GM19328 (cell line): ENCODE data around the gene TPPP.
"Not testable (repeated sequence)": the region's sequence is repeated elsewhere in the genome, so short reads cannot be mapped to it uniquely, and the experiment has no call there.

ENCODE experiments used
- ATAC-seq: cut with Tn5 transposase; IDR thresholded peaks from one replicate; pipeline ENCODE4 v1.9.1; 2021; ENCODE audit warnings: mild to moderate bottlenecking, moderate library complexity; ENCODE audit not compliant: unreplicated experiment

Gene TPPP

DNA sequence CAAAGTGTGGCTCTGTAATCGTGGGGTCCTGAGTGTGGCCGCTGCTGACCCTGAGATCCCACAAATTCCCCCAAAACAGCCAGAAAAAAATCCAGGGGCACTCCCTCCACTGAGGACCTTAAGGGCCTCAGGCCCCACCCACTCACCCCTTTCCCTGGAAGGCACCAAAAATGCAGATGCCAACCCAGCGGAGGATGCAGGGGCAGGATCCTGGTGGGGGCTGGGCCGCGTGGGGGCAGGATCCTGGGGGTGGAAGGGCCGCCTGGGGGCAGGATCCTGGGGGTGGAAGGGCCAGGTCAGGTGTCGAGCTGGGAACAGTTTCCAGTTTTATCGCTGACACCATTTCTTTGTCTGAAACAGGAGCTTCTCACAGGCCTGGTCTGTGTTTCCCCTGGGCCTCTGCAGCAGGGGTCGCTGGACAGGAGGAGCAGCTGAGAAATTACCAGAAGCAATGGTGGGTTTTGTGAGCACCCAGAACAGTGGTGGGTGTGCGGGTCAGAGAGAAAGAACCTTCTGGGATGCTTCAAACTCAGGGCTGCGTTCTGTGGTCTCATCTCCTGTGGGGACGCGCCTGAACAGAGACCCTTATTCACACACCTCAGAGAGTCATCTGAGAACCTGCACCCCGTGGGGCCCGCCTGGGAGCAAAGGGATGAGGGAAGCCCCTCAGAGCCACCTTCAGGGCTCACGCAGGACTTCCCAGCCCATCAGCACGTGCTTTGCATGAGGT lies 13.8 kb downstream of the TPPP start:
- ATAC-seq = not testable (repeated sequence)

DNA sequence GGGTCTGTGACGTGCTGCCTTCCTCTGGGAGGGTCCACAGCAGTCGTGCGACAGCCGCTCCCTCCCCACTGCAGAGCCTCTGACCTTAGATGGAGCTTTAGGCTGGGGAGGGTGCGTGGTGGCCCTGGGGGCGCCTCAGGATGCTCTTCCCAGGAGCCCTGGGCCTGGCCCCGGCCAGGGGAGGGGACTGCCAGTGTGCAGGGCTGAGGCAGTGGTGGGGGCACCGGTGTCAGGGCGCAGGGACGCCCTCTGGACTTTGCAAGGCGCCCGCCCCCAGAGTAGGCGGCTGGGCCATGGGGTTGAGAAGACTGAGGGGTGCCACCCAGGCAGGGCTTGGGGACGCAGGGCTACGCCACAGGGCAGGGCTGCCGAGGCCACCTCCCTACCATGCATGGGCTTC lies 14.6 kb downstream of the TPPP start:
- not testable (repeated sequence) for ATAC-seq

DNA sequence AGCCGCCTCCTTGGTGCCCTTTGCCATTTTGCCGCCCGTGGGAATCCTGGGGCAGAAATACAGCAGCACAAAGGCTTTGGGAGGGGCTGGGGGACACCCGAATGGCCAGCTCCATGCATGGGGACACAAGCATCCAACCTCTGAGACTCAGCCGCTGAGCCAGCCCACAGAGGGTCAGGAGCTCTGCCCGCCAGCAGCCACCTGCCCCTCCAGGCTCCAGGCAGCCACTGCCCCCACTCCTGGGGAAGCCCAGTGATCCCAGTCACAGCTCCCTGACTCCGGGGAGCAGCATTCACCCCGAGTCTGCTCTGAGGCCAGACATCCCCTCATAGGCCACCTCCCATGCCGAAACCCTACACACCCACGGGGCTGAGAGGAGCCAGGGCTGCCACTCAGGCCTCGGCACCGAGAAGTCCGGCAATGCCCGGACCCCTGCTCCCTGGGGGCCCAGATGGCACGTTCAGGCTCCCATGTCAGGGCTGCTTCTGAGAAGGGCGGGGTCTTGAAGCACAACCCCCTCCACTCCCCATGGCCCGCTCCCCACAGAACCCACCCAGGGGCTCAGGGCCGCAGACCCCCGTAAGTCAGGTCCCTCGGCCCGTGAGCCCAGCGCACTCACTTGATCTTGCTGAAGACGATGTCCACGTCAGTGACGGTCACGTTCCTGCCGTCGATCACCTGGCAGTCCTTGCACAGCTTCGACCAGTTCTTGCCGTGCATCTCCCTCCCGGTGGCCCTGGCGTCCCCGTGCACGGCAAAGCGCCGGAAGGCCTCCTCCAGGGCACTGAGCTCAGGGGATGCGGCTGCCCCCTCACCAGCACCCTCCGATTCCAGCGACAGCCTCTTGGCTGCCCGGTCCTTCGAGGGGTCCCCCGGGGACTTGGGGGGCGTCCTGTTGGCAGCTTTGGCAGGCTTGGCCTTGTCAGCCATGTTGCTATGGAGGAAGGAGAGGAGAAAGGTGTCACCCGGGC lies 15.7 kb downstream of the TPPP start:
- no peak for ATAC-seq

- ATAC-seq = no peak
These were observed 16.5 kb downstream of the TPPP start for GRCh38 chr5:676699-677076.

- no peak for ATAC-seq
These were observed 17.1 kb downstream of the TPPP start for GRCh38 chr5:675871-676698.

GRCh38 chr5:675111-675870 lies 17.9 kb downstream of the TPPP start:
- ATAC-seq = no peak

GRCh38 chr5:674630-675011 lies 18.5 kb downstream of the TPPP start:
- ATAC-seq = no peak

DNA sequence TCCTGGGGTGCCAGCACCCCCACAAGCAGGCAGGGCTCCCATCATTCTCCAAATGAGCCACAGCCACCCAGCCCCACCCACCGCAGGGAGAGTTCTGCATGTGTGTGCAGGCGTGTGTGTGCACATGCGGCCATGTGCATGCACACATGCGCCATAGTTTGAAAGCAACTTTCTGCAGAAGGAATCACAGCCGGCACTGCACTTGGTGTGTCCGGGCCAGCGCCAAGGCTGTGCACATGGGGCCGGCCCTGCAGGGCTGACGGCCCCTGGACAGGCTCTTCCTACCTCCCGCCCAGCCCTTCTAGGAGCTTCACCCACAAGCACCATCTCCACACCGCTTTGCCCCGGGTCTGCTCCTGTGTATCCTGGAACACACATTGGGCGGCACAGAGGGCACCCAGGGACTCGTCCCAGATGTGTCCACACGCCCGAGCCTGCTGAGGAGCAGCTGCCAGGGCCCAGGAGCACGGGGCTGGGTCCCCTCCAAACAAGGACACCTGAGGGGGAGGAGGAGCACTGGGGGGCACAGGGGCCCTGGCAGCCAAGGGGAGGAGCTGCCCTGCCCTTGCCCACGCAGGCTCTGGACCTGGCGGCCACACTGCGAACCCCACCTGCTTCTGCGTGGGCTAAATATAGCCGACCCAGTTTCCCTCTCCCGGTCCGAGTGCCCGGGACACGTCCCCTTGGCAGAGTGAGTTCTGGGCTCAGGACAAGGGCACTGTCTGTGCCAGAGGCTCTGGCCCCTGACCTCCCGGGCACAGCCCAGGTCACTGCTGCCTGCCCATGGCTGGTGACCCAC lies 19.1 kb downstream of the TPPP start:
- no peak for ATAC-seq

DNA sequence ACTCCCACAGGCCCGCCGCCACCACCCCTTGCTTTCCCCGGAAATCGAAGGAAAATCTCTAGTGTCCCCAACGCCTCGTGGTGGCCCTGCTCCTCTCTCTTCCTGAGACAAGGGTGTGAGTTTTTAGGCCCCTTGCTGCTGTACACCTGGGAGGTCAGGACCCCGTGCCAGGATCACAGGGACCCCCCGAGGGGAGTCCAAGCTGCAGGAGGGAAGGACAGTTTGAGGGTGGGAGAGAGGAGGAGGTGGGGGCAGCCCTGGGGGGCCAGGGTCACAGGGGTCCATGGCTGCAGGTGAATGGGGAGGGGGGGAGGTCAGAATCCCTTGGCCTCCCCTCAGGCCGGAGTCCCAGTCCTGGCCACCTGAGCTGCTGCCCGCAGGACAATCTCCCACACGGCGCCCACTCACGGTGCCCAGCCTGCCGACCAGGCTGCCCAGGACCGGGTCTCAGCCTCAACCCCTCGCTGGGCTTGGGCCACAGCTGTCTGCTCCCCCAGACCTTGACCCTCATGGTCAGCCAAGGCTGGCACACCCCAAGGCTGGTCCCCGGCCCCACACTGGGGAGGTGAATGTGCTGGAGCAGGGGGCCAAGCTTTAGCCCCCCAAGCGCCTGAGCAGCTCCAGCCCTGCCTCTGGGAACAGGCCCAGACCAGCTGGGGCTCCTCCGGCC lies 19.9 kb downstream of the TPPP start:
- no peak for ATAC-seq

DNA sequence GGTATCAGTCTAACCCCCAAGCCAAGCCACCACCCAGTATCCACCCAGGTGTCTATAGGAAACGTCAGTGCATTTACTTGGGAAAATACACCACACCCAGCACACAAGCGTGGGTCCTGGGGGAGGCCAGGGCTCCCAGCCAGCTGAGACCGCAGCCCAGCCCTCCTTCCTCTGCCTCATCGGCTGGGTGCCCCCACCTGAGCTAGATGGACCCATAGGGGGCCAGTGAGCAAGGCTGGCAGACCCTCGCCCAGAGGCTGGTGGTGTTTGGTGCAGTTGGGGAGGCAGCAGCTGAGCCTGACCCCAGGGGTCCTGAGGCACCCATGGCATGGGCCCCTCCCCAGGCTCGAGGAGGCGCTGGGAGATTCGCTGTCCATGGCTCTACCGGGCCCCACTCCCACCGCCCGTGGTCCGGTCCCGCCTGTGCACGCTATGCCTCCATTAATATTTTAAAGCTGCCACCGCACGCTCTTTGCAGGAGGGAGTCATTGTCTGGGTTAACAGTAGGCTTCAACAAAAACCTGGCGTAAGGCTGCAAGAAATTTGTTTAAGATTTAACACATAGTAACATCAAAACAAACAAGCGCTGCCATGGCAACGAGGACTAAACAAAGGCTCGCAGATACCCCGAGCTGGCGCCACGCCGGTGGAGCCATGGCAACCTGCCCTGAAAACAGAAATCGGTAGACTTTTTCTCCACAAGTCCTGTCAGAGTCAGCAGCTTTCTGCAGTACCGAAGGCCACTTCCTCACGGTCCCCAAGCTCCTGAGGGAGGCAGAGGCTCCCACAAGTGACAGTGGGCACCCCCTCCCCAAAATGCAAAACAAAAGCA lies 20.6 kb downstream of the TPPP start:
- ATAC-seq = no peak

DNA sequence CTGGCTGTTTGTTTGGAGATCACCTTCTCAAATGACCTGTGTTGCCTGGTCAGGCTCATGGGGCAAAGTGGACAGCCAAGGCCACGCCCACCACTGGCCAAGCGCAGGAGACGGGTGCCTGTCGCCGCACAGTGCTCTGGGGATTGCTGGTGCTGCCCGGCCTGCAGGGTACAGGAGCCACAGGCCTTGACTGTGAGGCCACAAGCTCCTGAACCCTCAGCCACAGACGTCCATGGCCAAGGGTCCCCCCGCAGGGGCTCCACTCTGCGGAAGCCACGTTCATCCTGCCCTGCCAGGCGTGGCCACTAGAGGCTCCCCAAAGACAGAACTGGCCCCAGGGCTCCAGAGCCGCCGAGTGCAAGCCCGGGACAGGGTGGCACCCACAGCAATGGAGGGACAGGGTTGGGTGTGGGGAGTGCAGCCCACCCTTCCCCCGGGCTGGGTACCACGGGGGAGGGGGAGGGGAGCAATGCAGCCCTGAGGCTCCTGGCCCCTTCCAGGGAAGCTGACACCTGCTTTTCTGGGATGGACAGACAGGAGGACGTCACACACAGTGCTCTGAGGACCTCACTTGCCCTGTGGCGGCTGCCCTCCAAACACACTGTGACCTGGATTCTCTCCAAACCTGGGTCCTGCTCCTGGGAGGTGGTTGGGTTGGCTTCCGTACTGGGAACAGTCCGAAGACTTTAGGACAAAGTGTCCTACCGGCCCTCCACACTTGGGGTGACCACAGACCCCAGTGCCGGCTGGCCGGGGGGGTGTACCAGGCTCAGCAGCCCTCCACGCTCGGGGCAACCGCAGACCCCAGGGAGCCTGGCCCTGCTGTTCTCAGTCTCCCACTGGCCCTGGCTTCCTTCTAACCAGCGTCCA lies 21.5 kb downstream of the TPPP start:
- no peak for ATAC-seq

- ATAC-seq = no peak
These were observed 22.5 kb downstream of the TPPP start for GRCh38 chr5:670396-671270.

DNA sequence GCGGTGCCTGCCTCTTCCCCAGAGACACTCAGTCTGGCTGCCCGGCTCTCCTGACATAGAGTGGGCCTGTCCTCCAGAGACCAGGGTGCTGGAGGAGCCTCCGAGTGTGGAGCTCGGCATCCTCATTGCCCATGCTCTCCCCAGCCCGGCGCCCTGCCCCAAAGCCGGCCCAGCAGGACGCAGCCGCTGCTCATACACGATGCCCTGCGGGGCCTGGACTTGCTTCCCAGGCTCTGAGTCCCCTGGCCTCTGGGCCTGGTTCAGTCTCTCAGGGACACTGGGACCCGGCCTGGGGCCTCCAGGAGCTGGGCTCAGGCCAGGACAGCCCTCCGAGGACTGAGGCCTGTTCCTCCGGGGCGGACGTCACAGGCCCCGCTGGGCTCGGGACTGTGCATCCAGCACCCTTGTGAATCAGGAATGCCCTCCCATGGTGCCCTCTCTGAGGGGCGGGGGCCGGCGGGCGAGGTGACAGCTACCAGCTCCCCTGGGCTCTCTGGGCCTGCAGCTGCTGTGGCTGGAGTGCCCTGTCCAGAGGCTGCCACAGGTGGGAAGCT lies 23.2 kb downstream of the TPPP start:
- ATAC-seq = no peak

DNA sequence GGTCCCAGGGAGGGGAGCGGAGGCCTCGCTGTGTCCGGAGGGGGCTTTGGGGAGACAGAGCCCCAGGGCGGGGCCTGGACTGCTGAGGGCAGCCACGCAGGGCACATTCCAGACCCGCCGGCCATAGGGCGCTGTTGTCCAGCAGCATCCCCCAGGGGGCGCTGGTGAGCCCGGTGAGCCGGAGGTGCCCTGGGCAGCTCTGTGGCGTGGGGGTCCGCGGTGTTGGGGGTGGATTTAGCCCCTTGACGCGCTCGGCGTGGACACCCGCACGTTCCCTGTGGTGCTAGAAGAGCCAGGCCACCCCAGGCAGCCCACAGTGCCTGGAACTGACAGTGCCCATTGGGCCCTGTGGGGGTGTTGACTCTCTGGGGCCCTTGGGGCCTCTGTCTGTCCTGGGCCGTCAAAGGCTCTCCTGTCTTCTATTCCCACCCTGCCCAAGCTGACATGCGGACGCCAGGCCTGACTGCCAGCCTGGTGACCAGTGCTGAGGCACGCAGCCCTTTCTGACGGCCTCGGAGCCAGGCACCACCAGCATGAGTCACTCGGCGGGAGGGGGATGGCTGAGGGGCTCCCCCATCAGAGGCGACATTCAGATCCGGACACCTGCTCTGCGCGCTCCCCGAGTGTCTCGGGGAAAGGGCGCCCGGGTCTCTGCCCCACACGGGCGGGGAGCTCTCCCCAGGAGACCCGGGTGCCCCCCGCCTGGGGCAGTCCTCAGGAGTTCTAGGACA lies 23.9 kb downstream of the TPPP start:
- no peak for ATAC-seq

DNA sequence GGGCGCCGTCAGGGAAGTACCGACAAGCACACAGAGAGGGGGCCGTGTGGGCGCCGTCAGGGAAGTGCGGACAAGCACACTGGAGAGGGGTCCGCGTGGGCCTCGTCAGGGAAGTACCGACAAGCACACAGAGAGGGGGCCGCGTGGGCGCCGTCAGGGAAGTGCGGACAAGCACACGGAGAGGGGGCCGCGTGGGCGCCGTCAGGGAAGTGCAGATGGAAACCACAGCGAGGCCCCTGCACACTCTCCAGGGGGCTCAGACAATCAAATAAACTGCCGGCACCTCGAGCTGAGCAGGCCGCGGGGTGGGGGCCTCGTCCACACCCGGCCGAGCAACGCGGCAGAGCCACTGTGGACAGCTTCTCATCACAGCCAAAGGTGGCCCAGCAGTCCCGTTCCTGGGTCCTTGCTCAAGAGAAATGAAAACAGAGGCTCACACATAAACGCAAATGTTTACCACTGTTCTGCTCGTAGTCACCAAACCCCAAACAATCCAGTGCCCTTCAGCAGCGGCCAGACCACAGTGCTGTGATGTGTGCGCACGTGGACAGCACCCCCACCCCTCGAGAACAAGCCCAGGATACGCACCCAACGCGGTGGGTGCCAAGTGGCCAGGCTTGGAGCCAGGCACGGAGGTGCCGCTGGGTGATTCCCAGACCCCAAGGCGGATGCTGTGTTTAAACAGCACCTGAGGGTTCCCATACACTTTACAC lies 24.7 kb downstream of the TPPP start:
- no peak for ATAC-seq
